Keratinocyte (primary cell): ENCODE measurements around the gene GMFB. TPM values are rescaled to one million over a fixed set of nuclear protein-coding genes. Genes with fewer than 3 reads are reported as not detected.
"Not testable (repeated sequence)": the region's sequence is repeated elsewhere in the genome, so short reads cannot be mapped to it uniquely, and the experiment has no call there.

ENCODE experiments used
- DNase-seq: peaks from one replicate; pipeline ENCODE4 v3.0.0-alpha.2; 2011; ENCODE audit warnings: low read depth, missing footprints, low spot score
- FAIRE-seq: peaks from 2 replicates; lab custom pipeline; 2011; peaks lifted over from hg19 to GRCh38; lab: Jason Lieb, UNC
- H2AFZ ChIP-seq: 2 replicates; pipeline ENCODE4 v1.6.0; 2012; ENCODE audit warnings: low read length, control low read depth, inconsistent platforms; ENCODE audit not compliant: control insufficient read depth
- H3K27ac ChIP-seq: 2 replicates; pipeline ENCODE4 v1.5.1; 2011; ENCODE audit warnings: low read length; ENCODE audit not compliant: control insufficient read depth, insufficient read depth
- H3K27me3 ChIP-seq: 3 replicates; pipeline ENCODE4 v1.6.0; 2011; ENCODE audit warnings: low read length; ENCODE audit not compliant: control insufficient read depth, insufficient read depth; ENCODE audit errors: extremely low read depth
- H3K36me3 ChIP-seq, 2 experiments: 2 replicates in 1 of 2; 3 replicates in 1 of 2; pipeline ENCODE4 v1.5.1; 2011; ENCODE audit warnings: low read length in 2 of 2, mild to moderate bottlenecking in 1 of 2; ENCODE audit not compliant: control insufficient read depth in 2 of 2, insufficient read depth in 2 of 2; ENCODE audit errors: extremely low read depth in 1 of 2
- H3K4me1 ChIP-seq: 3 replicates; pipeline ENCODE4 v1.5.1; 2011; ENCODE audit warnings: low read length; ENCODE audit not compliant: control insufficient read depth, insufficient read depth; ENCODE audit errors: extremely low read depth
- H3K4me2 ChIP-seq: 3 replicates; pipeline ENCODE4 v1.6.0; 2011; ENCODE audit warnings: low read depth, low read length; ENCODE audit not compliant: control insufficient read depth, insufficient read depth; ENCODE audit errors: extremely low read depth
- H3K4me3 ChIP-seq, 3 experiments: fragments of 200-600 bp in 1 of 3; sonication (generic) in 1 of 3; 2 replicates in 2 of 3; 3 replicates in 1 of 3; pipeline ENCODE4 v1.5.1; 2011 to 2016; ENCODE audit warnings: low read length in 3 of 3, mild to moderate bottlenecking in 3 of 3, control low read depth in 2 of 3, inconsistent platforms in 1 of 3, low read depth in 1 of 3, mixed read lengths in 1 of 3, mixed run types in 1 of 3, moderate library complexity in 1 of 3; ENCODE audit not compliant: control insufficient read depth in 2 of 3, insufficient read depth in 2 of 3; ENCODE audit errors: extremely low read depth in 1 of 3
- H3K79me2 ChIP-seq: 2 replicates; pipeline ENCODE4 v1.6.0; 2012; ENCODE audit warnings: low read length; ENCODE audit not compliant: control insufficient read depth, insufficient read depth
- H3K9ac ChIP-seq: 3 replicates; pipeline ENCODE4 v1.6.0; 2011; ENCODE audit warnings: low read length; ENCODE audit not compliant: control insufficient read depth, insufficient read depth; ENCODE audit errors: extremely low read depth
- H3K9me1 ChIP-seq: 3 replicates; pipeline ENCODE4 v1.6.0; 2011; ENCODE audit warnings: low read length; ENCODE audit not compliant: control insufficient read depth, insufficient read depth; ENCODE audit errors: extremely low read depth
- H3K9me3 ChIP-seq: 2 replicates; pipeline ENCODE4 v1.5.1; 2012; ENCODE audit warnings: low read depth, low read length; ENCODE audit not compliant: control insufficient read depth
- H4K20me1 ChIP-seq: 3 replicates; pipeline ENCODE4 v1.6.0; 2011; ENCODE audit warnings: low read length; ENCODE audit not compliant: control insufficient read depth, insufficient read depth; ENCODE audit errors: extremely low read depth
- CTCF ChIP-seq, 3 experiments: IDR thresholded peaks in 1 of 3; conservative IDR thresholded peaks in 1 of 3; optimal IDR thresholded peaks in 1 of 3; 2 replicates in 2 of 3; 3 replicates in 1 of 3; pipeline versions ENCODE3 to v1.5.1; 2011; ENCODE audit warnings: low read length in 3 of 3, mild to moderate bottlenecking in 3 of 3, moderate library complexity in 2 of 3, control low read depth in 1 of 3, inconsistent platforms in 1 of 3; ENCODE audit not compliant: insufficient read depth in 2 of 3; ENCODE audit errors: extremely low read depth in 1 of 3
- EZH2 ChIP-seq: IDR thresholded peaks from one replicate; pipeline ENCODE4 v1.6.1; 2012; ENCODE audit warnings: inconsistent platforms, mild to moderate bottlenecking, low read length, moderate library complexity
- dilution Hi-C: fragments of 300-500 bp; cut with MboI; formaldehyde crosslinking; loops from one replicate; pipeline ENCODE4 v1.7.0; 2020; ENCODE audit warnings: low sequenced_read_pairs; ENCODE audit not compliant: extremely low pct_ligation_motif_present
- polyA plus RNA-seq, 5 experiments: library from polyadenylated mRNA; depleted of rRNA in 3 of 5; stranded (reverse) in 3 of 5; stranded (forward) in 1 of 5; unstranded in 1 of 5; fragments of >200 nt; gene quantifications; 1 replicate in 1 of 5; 2 replicates in 3 of 5; 3 replicates in 1 of 5; pipeline versions ENCODE4 v1.2.1 to v1.2.3, GENCODE V29; 2011 to 2012; ENCODE audit warnings: missing spikeins in 2 of 5, low read depth in 1 of 5, low replicate concordance in 1 of 5

GMFB gene
- polyA plus RNA-seq, 1 donor (not counting 4 experiments of a cell fraction or from before 2014, with no cell fraction given), result 50.5 TPM

GRCh38 chr14:54440037-54440436, 48.7 kb downstream of the GMFB start:
- Histone ChIP-seq H3K36me3 (peaks cover 0 to 3% of the 10 kb centered on the region in 2 experiments), H3K4me3 (peak overlapping the region; percentile 50 to 99 (median 94)), H3K27ac (peak overlapping the region; percentile 94), H3K4me2 (peak overlapping the region; percentile 98), H4K20me1 (peaks cover 5% of the 10 kb centered on the region), H3K27me3 (no peaks in the 10 kb centered on the region), H3K9me1 (peaks cover 4% of the 10 kb centered on the region), H3K79me2 (peaks cover 55% of the 10 kb centered on the region), H3K9me3 (no peaks in the 10 kb centered on the region), H3K4me1 (peaks cover 40% of the 10 kb centered on the region), H3K9ac (peak overlapping the region; percentile 93), H2AFZ (no peak overlapping the region)
- dilution Hi-C loops, result no loop called here
- FAIRE-seq (no peak), DNase-seq (no peak)
- no peak for TF ChIP-seq EZH2
- no peak for TF ChIP-seq CTCF (optimal IDR thresholded peaks at IDR 0.05 in 1 of 3, IDR thresholded peaks at IDR 0.05 in 1 of 3, conservative IDR thresholded peaks at IDR 0.05 in 1 of 3; ENCODE audit: extremely low read depth in 1 of 3, insufficient read depth in 2 of 3, low read length in 3 of 3)

- Histone ChIP-seq H3K4me1 (peaks cover 43% of the 10 kb centered on the region), H3K9me3 (no peaks in the 10 kb centered on the region), H4K20me1 (peaks cover 5% of the 10 kb centered on the region), H3K27me3 (no peaks in the 10 kb centered on the region), H3K4me2 (peak overlapping the region; percentile 32), H3K9ac (no peak overlapping the region), H3K36me3 (peaks cover 0 to 3% of the 10 kb centered on the region in 2 experiments), H2AFZ (no peak overlapping the region), H3K27ac (no peak overlapping the region), H3K79me2 (peaks cover 69% of the 10 kb centered on the region), H3K4me3 (no peak overlapping the region), H3K9me1 (peaks cover 4% of the 10 kb centered on the region)
- TF ChIP-seq CTCF (optimal IDR thresholded peaks at IDR 0.05 in 1 of 3, IDR thresholded peaks at IDR 0.05 in 1 of 3, conservative IDR thresholded peaks at IDR 0.05 in 1 of 3; ENCODE audit: extremely low read depth in 1 of 3, insufficient read depth in 2 of 3, low read length in 3 of 3) (no peak), EZH2 (no peak)
- dilution Hi-C loops, result no loop called here
- no peak for DNase-seq
- FAIRE-seq, result peak; percentile 9
These were observed 50.1 kb downstream of the GMFB start for GRCh38 chr14:54438703-54439102.

GRCh38 chr14:54437954-54438353, 50.8 kb downstream of the GMFB start:
- H3K79me2 ChIP-seq, result peaks cover 76% of the 10 kb centered on the region
- H4K20me1 ChIP-seq, H3K36me3 ChIP-seq, H3K9me3 ChIP-seq, H3K27me3 ChIP-seq, H3K9me1 ChIP-seq, dilution Hi-C loops, H2AFZ ChIP-seq, H3K4me3 ChIP-seq, FAIRE-seq, H3K9ac ChIP-seq, H3K4me2 ChIP-seq, DNase-seq, H3K27ac ChIP-seq: not testable (repeated sequence)
- peaks cover 43% of the 10 kb centered on the region for H3K4me1 ChIP-seq
